Measurements from ENCODE around the gene SPATA3. TPM values are rescaled to one million over a fixed set of nuclear protein-coding genes. Genes with fewer than 3 reads are reported as not detected.

SPATA3 gene
- total RNA-seq, 1 experiment from 2014 or later, result not detected

GRCh38 chr2:231028889-231029288, 33.0 kb downstream of the SPATA3 start:
- no peaks in the 10 kb centered on the region for H3K36me3 Mint-ChIP-seq (ENCODE audit: insufficient read depth, unreplicated experiment)
- H3K4me3 Mint-ChIP-seq (ENCODE audit: unreplicated experiment), result no peak overlapping the region
- Histone ChIP-seq H3K9me3 (no peaks in the 10 kb centered on the region), H3K4me3 (ENCODE audit: low read depth, low read length) (no peak overlapping the region), H3K36me3 (ENCODE audit: control insufficient read depth, insufficient read depth, low read length) (no peaks in the 10 kb centered on the region), H3K4me1 (peaks cover 37% of the 10 kb centered on the region), H3K27me3 (replicated peaks; ENCODE audit: control insufficient read depth, insufficient read depth, low read length) (no peaks in the 10 kb centered on the region)
- intact Hi-C loops (cut with micrococcal nuclease; ENCODE audit: unreplicated experiment), result no loop called here
- POLR2A ChIA-PET, result no interaction called here
- DNase-seq, result no peak
- peaks cover 10% of the 10 kb centered on the region for H3K4me1 Mint-ChIP-seq (ENCODE audit: low read depth, unreplicated experiment)
- H3K27me3 Mint-ChIP-seq (ENCODE audit: insufficient read depth, unreplicated experiment), result no peaks in the 10 kb centered on the region
- H3K27ac Mint-ChIP-seq (ENCODE audit: unreplicated experiment), result no peak overlapping the region
- no TSS peak for BruUV-seq (replicated peaks)
- no peak for TF ChIP-seq CTCF (IDR thresholded peaks at IDR 0.05; ENCODE audit: insufficient read depth in 1 of 2, low read depth in 1 of 2, low read length in 1 of 2, severe bottlenecking in 1 of 2, unreplicated experiment in 1 of 2)
- CTCF ChIA-PET, result no interaction called here
- H3K9me3 Mint-ChIP-seq (ENCODE audit: unreplicated experiment), result no peaks in the 10 kb centered on the region

- H3K9me3 ChIP-seq, result no peaks in the 10 kb centered on the region
- Mint-ChIP-seq H3K36me3 (ENCODE audit: insufficient read depth, unreplicated experiment) (no peaks in the 10 kb centered on the region), H3K4me3 (ENCODE audit: unreplicated experiment) (no peak overlapping the region), H3K4me1 (ENCODE audit: low read depth, unreplicated experiment) (peaks cover 10% of the 10 kb centered on the region), H3K27ac (ENCODE audit: unreplicated experiment) (no peak overlapping the region), H3K9me3 (ENCODE audit: unreplicated experiment) (no peaks in the 10 kb centered on the region), H3K27me3 (ENCODE audit: insufficient read depth, unreplicated experiment) (no peaks in the 10 kb centered on the region)
- TF ChIP-seq CTCF (IDR thresholded peaks at IDR 0.05; ENCODE audit: insufficient read depth in 1 of 2, low read depth in 1 of 2, low read length in 1 of 2, severe bottlenecking in 1 of 2, unreplicated experiment in 1 of 2), result no peak
- H3K36me3 ChIP-seq (ENCODE audit: control insufficient read depth, insufficient read depth, low read length), result no peaks in the 10 kb centered on the region
- DNase-seq, result no peak
- CTCF ChIA-PET, result no interaction called here
- intact Hi-C loops (cut with micrococcal nuclease; ENCODE audit: unreplicated experiment), result no loop called here
- no TSS peak for BruUV-seq (replicated peaks)
- no peaks in the 10 kb centered on the region for H3K27me3 ChIP-seq (replicated peaks; ENCODE audit: control insufficient read depth, insufficient read depth, low read length)
- H3K4me3 ChIP-seq (ENCODE audit: low read depth, low read length), result no peak overlapping the region
- POLR2A ChIA-PET, result no interaction called here
- peaks cover 41% of the 10 kb centered on the region for H3K4me1 ChIP-seq
Observed at GRCh38 chr2:231029563-231029962, 33.6 kb downstream of the SPATA3 start.

- Mint-ChIP-seq H3K36me3 (ENCODE audit: insufficient read depth, unreplicated experiment) (no peaks in the 10 kb centered on the region), H3K4me3 (ENCODE audit: unreplicated experiment) (no peak overlapping the region), H3K4me1 (ENCODE audit: low read depth, unreplicated experiment) (peaks cover 10% of the 10 kb centered on the region), H3K9me3 (ENCODE audit: unreplicated experiment) (no peaks in the 10 kb centered on the region), H3K27me3 (ENCODE audit: insufficient read depth, unreplicated experiment) (no peaks in the 10 kb centered on the region), H3K27ac (ENCODE audit: unreplicated experiment) (no peak overlapping the region)
- no TSS peak for BruUV-seq (replicated peaks)
- Histone ChIP-seq H3K27me3 (replicated peaks; ENCODE audit: control insufficient read depth, insufficient read depth, low read length) (no peaks in the 10 kb centered on the region), H3K9me3 (no peaks in the 10 kb centered on the region), H3K4me1 (peaks cover 53% of the 10 kb centered on the region), H3K4me3 (ENCODE audit: low read depth, low read length) (no peak overlapping the region), H3K36me3 (ENCODE audit: control insufficient read depth, insufficient read depth, low read length) (no peaks in the 10 kb centered on the region)
- ChIA-PET CTCF (no interaction called here), POLR2A (no interaction called here)
- DNase-seq, result no peak
- intact Hi-C loops (cut with micrococcal nuclease; ENCODE audit: unreplicated experiment), result no loop called here
- no peak for TF ChIP-seq CTCF (IDR thresholded peaks at IDR 0.05; ENCODE audit: insufficient read depth in 1 of 2, low read depth in 1 of 2, low read length in 1 of 2, severe bottlenecking in 1 of 2, unreplicated experiment in 1 of 2)
Observed at GRCh38 chr2:231030725-231031124, 34.8 kb downstream of the SPATA3 start.

Measured in Caco-2 (cell line).